AG09319 (cell line): ENCODE results near the gene ZFTA.
A peak's percentile ranks its signal among the peaks of the same experiment; 100 is the strongest.
"Not testable (repeated sequence)": the region's sequence is repeated elsewhere in the genome, so short reads cannot be mapped to it uniquely, and the experiment has no call there.

Source experiments
- DNase-seq: peaks from one replicate; pipeline ENCODE4 v3.0.0-alpha.2; 2010; ENCODE audit warnings: low read depth; ENCODE audit errors: extremely low read depth
- TF ChIP-seq, protein P1 (sequence below): IDR thresholded peaks from 2 replicates; pipeline ENCODE4 v1.5.1; 2011; ENCODE audit warnings: low read depth, mild to moderate bottlenecking, inconsistent platforms, low read length, moderate library complexity

The ZFTA gene

DNA sequence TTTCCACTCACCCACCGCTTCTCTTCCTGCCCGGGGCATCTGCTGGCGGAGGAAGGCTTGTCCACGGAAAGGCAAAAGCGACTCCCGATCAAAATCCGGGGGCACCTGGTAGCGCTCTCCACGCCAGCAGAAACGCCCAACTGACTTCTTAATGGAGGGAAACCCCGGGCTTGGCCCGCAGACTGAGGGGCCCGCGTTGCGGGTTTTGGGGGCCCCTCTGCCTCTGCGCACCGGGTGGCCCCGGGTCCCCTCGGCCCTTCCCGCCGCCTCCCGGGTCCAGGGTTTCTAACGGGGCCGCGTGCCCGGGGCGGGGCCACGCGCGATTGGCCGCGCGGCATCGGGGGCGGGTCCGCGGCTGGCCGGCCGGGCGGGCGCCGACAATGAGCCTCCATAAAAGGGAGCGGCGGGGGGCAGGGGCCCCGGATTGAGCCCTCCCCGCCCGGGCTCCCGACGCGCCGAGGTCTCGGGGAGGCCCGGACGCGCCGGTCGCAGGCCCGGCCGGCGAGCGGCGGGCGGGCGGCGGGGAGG, 44.5 kb upstream of the ZFTA start, which contains the start of gene SPINDOC:
Gene SPINDOC (plus strand): TSS at position 422 of the 528 bp plus-strand sequence. CDS start 231 bp downstream, outside the sequence.
- TF ChIP-seq, protein P1, sequence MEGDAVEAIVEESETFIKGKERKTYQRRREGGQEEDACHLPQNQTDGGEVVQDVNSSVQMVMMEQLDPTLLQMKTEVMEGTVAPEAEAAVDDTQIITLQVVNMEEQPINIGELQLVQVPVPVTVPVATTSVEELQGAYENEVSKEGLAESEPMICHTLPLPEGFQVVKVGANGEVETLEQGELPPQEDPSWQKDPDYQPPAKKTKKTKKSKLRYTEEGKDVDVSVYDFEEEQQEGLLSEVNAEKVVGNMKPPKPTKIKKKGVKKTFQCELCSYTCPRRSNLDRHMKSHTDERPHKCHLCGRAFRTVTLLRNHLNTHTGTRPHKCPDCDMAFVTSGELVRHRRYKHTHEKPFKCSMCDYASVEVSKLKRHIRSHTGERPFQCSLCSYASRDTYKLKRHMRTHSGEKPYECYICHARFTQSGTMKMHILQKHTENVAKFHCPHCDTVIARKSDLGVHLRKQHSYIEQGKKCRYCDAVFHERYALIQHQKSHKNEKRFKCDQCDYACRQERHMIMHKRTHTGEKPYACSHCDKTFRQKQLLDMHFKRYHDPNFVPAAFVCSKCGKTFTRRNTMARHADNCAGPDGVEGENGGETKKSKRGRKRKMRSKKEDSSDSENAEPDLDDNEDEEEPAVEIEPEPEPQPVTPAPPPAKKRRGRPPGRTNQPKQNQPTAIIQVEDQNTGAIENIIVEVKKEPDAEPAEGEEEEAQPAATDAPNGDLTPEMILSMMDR = no peak
- no peak for DNase-seq

DNA sequence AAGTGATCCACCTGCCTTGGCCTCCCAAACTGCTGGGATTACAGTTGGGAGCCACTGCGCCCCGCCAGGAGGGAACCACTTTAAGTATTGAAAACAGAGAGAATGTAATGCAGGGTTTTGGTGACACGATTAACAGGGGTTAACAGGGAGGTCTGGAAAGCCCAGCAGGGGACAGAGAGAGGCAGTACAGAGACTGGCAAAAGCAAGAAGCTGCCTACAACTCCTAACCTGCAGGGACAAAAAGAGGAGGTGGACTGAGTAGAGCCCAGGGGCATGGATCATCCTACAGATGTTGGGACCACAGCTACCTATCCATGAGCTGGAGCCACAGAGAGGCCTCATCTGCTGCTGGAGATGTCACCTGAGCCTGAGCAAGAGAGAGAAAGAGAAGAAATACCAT, 42.9 kb upstream of the ZFTA start:
- TF ChIP-seq, protein P1 = no peak
- no peak for DNase-seq

DNA sequence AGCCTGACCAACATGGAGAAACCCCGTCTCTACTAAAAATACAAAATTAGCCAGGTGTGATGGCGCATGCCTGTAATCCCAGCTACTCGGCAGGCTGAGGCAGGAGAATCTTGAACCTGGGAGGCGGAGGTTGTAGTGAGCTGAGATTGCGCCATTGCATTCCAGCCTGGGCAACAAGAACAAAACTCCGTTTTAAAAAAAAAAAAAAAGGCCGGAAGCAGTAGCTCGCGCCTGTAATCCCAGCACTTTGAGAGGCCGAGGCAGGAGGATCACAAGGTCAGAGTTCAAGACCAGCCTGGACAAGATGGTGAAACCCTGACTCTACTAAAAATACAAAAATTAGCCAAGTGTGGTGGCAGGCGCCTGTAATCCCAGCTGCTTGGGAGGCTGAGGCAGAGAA, 41.8 kb upstream of the ZFTA start:
- not testable (repeated sequence) for DNase-seq

DNA sequence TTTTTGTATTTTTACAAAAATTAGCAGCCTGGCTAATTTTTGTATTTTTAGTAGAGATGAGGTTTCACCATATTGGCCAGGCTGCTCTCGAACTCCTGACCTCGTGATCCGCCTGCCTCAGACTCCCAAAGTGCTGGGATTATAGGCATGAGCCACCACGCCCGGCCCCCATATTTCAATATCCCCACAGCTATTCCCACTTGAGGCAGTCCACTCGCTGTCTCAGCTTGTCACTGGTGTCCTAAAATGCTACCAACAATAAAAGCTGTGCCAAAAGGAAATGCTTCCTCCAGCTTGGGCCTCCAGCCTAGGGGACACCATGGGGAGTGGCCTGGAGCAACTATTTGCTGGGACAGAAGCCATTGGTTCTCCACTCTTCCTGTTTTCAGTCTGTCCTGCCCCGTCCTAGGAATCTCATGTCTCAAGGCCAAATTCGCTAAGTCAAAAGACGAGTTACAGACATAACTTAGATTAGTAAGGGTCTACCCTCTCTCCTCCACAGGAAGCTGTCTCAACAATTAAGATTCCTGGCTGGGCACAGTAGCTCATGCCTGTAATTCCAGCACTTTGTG, 37.4 kb upstream of the ZFTA start:
- DNase-seq = no peak
- TF ChIP-seq, protein P1 = no peak

DNA sequence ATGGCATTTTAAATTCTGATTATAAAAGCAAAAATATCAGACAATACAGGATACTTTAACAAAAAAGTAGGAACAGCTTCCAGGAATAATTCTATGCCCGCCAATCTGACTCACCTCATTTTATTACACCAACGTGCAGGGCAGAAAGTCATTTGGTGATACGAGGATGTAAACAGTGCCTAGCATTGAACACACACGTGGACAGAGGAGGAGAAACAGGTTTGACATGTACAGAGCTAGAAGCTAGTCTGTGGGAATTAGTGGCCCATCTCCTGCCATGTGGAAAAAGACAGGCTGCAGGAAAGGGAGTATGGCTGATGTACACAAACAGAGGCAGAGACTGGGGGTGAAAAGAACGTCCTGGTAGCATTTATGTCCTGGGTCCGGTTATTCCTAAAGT, 35.7 kb upstream of the ZFTA start:
- no peak for DNase-seq

DNA sequence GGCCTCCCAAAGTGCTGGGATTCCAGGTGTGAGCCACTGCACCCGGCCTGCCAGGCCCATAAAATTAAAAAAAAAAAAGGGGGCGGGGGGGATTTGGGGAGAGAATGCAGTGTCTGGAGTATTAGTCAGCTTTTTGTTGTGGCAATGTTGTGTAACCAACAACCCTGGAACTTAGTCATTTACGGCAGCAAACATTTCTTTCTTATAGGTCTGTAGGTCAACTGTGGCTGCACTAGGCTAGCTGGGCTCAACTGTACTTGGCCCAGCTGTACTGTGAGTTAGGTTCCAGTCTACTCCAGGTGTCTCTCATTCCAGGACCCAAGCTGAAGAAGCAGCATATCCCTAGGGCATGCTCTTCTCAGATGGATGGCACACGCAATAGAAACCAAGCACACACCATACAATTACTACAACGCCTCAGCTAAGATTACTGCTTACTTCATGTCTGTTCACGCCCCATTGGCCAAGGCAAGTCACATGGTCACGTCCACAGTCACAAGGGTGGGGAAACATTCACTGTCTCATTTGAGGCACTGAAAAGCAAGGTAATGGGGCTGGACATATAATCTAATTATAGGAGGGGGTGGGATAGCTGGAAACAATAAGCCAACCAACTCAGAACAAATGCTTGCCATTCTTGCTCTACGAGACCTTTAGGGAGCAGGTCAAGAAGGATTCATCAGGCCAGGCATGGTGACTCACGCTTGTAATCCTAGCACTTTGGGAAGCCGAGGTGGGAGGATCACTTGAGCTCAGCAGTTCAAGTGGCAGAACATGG, 34.3 kb upstream of the ZFTA start:
- TF ChIP-seq, protein P1 = no peak
- DNase-seq = peak; percentile 14

More for the DNA sequence above, 35.7 kb upstream of the ZFTA start:
- TF ChIP-seq, protein P1 = no peak

DNA sequence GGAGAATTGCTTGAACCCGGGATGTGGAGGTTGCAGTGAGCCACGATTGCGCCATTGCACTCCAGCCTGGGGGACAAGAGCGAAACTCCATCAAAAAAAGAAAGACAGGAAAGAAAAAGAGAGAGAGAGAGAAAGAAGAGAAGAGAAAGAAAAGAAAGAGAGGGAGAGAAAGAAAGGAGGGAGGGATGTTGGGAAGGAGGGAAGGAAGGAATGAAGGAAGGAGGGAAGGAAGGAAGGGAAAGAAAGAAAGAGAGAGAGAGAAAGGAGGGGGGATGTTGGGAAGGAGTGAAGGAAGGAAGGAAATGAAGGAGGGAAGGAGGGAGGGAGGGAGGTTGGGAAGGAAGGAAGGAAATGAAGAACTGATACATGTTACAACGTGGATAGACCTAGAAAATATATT, 32.3 kb upstream of the ZFTA start:
- no peak for DNase-seq
- TF ChIP-seq, protein P1 = no peak
